ENCODE data around the gene FEZ2.

Gene FEZ2

GRCh38 chr2:36520431-36520830, 77.5 kb downstream of the FEZ2 start:
- no peak overlapping the region for H3K4me3 ChIP-seq (ENCODE audit: low read depth, low read length)
- H3K4me1 ChIP-seq: no peaks in the 10 kb centered on the region
- no peaks in the 10 kb centered on the region for H3K36me3 ChIP-seq (ENCODE audit: control insufficient read depth, insufficient read depth, low read length)
- no peak overlapping the region for H3K27ac ChIP-seq
- H3K79me2 ChIP-seq: no peaks in the 10 kb centered on the region
- no peaks in the 10 kb centered on the region for H3K27me3 ChIP-seq (ENCODE audit: control insufficient read depth, insufficient read depth, low read length)
- H3K9ac ChIP-seq: no peak overlapping the region
- TF ChIP-seq CTCF (IDR thresholded peaks at IDR 0.05): no peak
- H2AFZ ChIP-seq: no peak overlapping the region
- no peak overlapping the region for H3K4me2 ChIP-seq (ENCODE audit: low read length)
- no peaks in the 10 kb centered on the region for H3K9me3 ChIP-seq (ENCODE audit: control insufficient read depth, low read length)

DNA sequence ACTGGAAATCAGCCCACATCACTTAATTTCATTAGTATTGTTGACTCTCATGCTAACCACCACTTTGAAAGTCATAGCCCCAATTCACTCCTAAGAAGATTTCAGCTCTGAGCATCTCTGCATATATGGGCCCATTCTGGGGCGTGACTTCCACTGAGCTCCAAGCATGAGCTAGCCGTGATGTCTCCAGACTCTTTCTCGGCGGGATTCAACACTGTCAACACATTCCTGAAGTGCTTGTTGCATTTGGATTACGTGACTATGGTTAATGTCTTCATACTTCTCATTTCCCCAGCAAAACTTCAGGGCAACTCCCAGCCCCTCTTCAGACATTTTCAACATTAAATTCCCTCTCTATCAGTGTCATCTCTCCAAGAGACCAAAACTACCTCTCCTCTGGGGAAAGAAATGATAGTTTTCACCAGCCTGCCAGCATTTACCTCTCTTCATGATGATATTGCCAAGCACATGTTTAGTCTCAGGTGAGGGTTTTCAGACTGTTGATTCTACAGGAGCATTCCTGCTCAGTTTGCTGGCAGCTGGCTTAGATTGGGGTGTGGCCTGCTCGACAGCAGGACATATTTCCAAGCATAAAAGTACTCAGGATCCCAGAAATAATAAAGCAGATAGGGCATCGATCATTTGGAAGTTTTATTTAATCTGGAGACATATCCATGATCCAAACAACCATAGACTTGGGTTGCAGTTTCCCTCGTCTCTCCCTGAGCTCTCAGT, 81.7 kb downstream of the FEZ2 start:
- no peak overlapping the region for H3K4me2 ChIP-seq (ENCODE audit: low read length)
- no peaks in the 10 kb centered on the region for H3K27me3 ChIP-seq (ENCODE audit: control insufficient read depth, insufficient read depth, low read length)
- no peaks in the 10 kb centered on the region for H3K9me3 ChIP-seq (ENCODE audit: control insufficient read depth, low read length)
- no peak overlapping the region for H3K27ac ChIP-seq
- H2AFZ ChIP-seq: no peak overlapping the region
- no peak overlapping the region for H3K4me3 ChIP-seq (ENCODE audit: low read depth, low read length)
- no peaks in the 10 kb centered on the region for H3K36me3 ChIP-seq (ENCODE audit: control insufficient read depth, insufficient read depth, low read length)
- no peak overlapping the region for H3K9ac ChIP-seq
- no peak for TF ChIP-seq CTCF (IDR thresholded peaks at IDR 0.05)
- no peaks in the 10 kb centered on the region for H3K79me2 ChIP-seq
- H3K4me1 ChIP-seq: no peaks in the 10 kb centered on the region

GRCh38 chr2:36515538-36515937, 82.4 kb downstream of the FEZ2 start:
- Histone ChIP-seq H3K4me2 (ENCODE audit: low read length) (no peak overlapping the region), H3K36me3 (ENCODE audit: control insufficient read depth, insufficient read depth, low read length) (no peaks in the 10 kb centered on the region), H2AFZ (no peak overlapping the region), H3K4me1 (no peaks in the 10 kb centered on the region), H3K9ac (no peak overlapping the region), H3K9me3 (ENCODE audit: control insufficient read depth, low read length) (no peaks in the 10 kb centered on the region), H3K4me3 (ENCODE audit: low read depth, low read length) (no peak overlapping the region), H3K79me2 (no peaks in the 10 kb centered on the region), H3K27ac (no peak overlapping the region), H3K27me3 (ENCODE audit: control insufficient read depth, insufficient read depth, low read length) (no peaks in the 10 kb centered on the region)
- no peak for TF ChIP-seq CTCF (IDR thresholded peaks at IDR 0.05)

GRCh38 chr2:36513661-36514060, 84.3 kb downstream of the FEZ2 start:
- Histone ChIP-seq H3K9ac (no peak overlapping the region), H3K36me3 (ENCODE audit: control insufficient read depth, insufficient read depth, low read length) (no peaks in the 10 kb centered on the region), H3K4me3 (ENCODE audit: low read depth, low read length) (no peak overlapping the region), H3K9me3 (ENCODE audit: control insufficient read depth, low read length) (no peaks in the 10 kb centered on the region), H3K4me1 (no peaks in the 10 kb centered on the region), H3K27ac (no peak overlapping the region), H3K27me3 (ENCODE audit: control insufficient read depth, insufficient read depth, low read length) (no peaks in the 10 kb centered on the region), H3K4me2 (ENCODE audit: low read length) (no peak overlapping the region), H3K79me2 (no peaks in the 10 kb centered on the region), H2AFZ (no peak overlapping the region)
- no peak for TF ChIP-seq CTCF (IDR thresholded peaks at IDR 0.05)

DNA sequence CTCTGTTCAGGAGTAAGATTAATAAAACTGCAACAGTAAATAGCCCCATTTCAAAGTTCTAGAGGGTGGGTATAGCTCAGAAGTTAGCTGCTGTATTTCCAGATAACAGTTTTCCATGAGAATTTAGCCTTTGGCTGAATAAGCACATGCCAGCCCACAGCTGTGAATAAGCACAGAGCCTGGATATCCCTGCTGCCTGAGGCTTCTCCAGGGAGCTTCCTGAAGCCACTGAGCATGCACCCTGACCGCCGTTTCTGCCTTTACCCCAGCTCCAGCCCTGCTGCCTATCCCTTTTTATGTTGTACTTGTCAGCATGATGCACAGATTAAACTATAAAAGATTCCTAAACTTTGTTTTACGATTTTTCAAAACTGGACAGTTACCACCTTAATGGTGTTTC, 85.3 kb downstream of the FEZ2 start:
- Histone ChIP-seq H2AFZ (no peak overlapping the region), H3K9ac (no peak overlapping the region), H3K4me1 (no peaks in the 10 kb centered on the region), H3K27ac (no peak overlapping the region), H3K4me2 (ENCODE audit: low read length) (no peak overlapping the region), H3K9me3 (ENCODE audit: control insufficient read depth, low read length) (no peaks in the 10 kb centered on the region), H3K27me3 (ENCODE audit: control insufficient read depth, insufficient read depth, low read length) (no peaks in the 10 kb centered on the region), H3K36me3 (ENCODE audit: control insufficient read depth, insufficient read depth, low read length) (no peaks in the 10 kb centered on the region), H3K79me2 (no peaks in the 10 kb centered on the region), H3K4me3 (ENCODE audit: low read depth, low read length) (no peak overlapping the region)
- TF ChIP-seq CTCF (IDR thresholded peaks at IDR 0.05): no peak

Measured in parathyroid adenoma (tissue), 2 donors.